IMR-90 (cell line): ENCODE results near the gene CARNS1. TPM values are rescaled to one million over a fixed set of nuclear protein-coding genes. Genes with fewer than 3 reads are reported as not detected.

ENCODE experiments used
- ATAC-seq: fragments of 200-7000 bp; cut with Tn5 transposase; 2 replicates; pipeline ENCODE4 v1.9.1; 2020; ENCODE audit warnings: low read depth, mild to moderate bottlenecking, moderate library complexity
- BruUV-seq: library from RNA; stranded (reverse); fragments of 400-500 nt; replicated peaks from 2 replicates; lab custom pipeline; 2021; lab: Mats Ljungman, UMichigan
- CTCF ChIA-PET: fragments of 300-600 bp; formaldehyde crosslinking; extraction: SDS; loops from one replicate; lab custom pipeline; 2021; ENCODE audit warnings: antibody characterized with exemption; lab: Yijun Ruan, JAX
- POLR2A ChIA-PET: fragments of 300-600 bp; sonication (Branson Sonifier 250); formaldehyde crosslinking; loops from one replicate; lab custom pipeline; 2022; ENCODE audit warnings: antibody characterized with exemption; ENCODE audit not compliant: unreplicated experiment; lab: Charles Lee
- DNase-seq: peaks from one replicate; pipeline ENCODE4 v3.0.0; 2013
- H2AFZ ChIP-seq: replicated peaks from 2 replicates; pipeline ENCODE3; 2013; ENCODE audit warnings: low read length, mild to moderate bottlenecking; ENCODE audit not compliant: poor library complexity
- H2AK5ac ChIP-seq: 2 replicates; pipeline ENCODE4 v1.6.1; 2013; ENCODE audit warnings: low read depth, low read length, inconsistent platforms
- H2AK9ac ChIP-seq: replicated peaks from 2 replicates; pipeline ENCODE3; 2013; ENCODE audit warnings: mild to moderate bottlenecking, low read depth, low read length, moderate library complexity; ENCODE audit not compliant: poor library complexity
- H2BK120ac ChIP-seq: 2 replicates; pipeline ENCODE4 v1.6.1; 2013; ENCODE audit warnings: low read depth, low read length, inconsistent platforms
- H2BK15ac ChIP-seq: 3 replicates; pipeline ENCODE4 v1.6.1; 2013; ENCODE audit warnings: low read depth, low read length, inconsistent platforms
- H2BK20ac ChIP-seq: 2 replicates; pipeline ENCODE4 v1.6.1; 2013; ENCODE audit warnings: low read depth, mild to moderate bottlenecking, inconsistent platforms, low read length, moderate library complexity
- H2BK5ac ChIP-seq: 2 replicates; pipeline ENCODE4 v1.6.1; 2013; ENCODE audit warnings: mild to moderate bottlenecking, low read depth, low read length, inconsistent platforms; ENCODE audit not compliant: poor library complexity, severe bottlenecking
- H3K14ac ChIP-seq: replicated peaks from 2 replicates; pipeline ENCODE4 v1.6.1; 2013; ENCODE audit warnings: low read depth, low read length, inconsistent platforms
- H3K18ac ChIP-seq: 2 replicates; pipeline ENCODE4 v1.6.1; 2013; ENCODE audit warnings: low read depth, low read length, control low read depth
- H3K23ac ChIP-seq: 2 replicates; pipeline ENCODE4 v1.6.1; 2013; ENCODE audit warnings: low read depth, low read length, inconsistent platforms
- H3K27ac ChIP-seq: 2 replicates; pipeline ENCODE4 v1.5.1; 2013; ENCODE audit warnings: mild to moderate bottlenecking, control low read depth, low read length; ENCODE audit not compliant: insufficient read depth
- H3K27me3 ChIP-seq: 2 replicates; pipeline ENCODE4 v1.6.1; 2013; ENCODE audit warnings: low read length; ENCODE audit not compliant: control insufficient read depth, insufficient read depth
- H3K36me3 ChIP-seq: 2 replicates; pipeline ENCODE4 v1.6.1; 2013; ENCODE audit warnings: low read length, mixed read lengths; ENCODE audit not compliant: control insufficient read depth, insufficient read depth
- H3K4ac ChIP-seq: 2 replicates; pipeline ENCODE4 v1.6.1; 2013; ENCODE audit warnings: low read depth, low read length, inconsistent platforms
- H3K4me1 ChIP-seq: 2 replicates; pipeline ENCODE4 v1.6.1; 2013; ENCODE audit warnings: low read length, mixed read lengths; ENCODE audit not compliant: control insufficient read depth, insufficient read depth
- H3K4me2 ChIP-seq: 2 replicates; pipeline ENCODE4 v1.6.1; 2013; ENCODE audit warnings: low read depth, mild to moderate bottlenecking, control low read depth, low read length, moderate library complexity
- H3K4me3 ChIP-seq: 2 replicates; pipeline ENCODE4 v1.5.1; 2013; ENCODE audit warnings: low read depth, mild to moderate bottlenecking, control low read depth, low read length, moderate library complexity; ENCODE audit not compliant: insufficient read depth
- H3K56ac ChIP-seq: 2 replicates; pipeline ENCODE4 v1.6.1; 2013; ENCODE audit warnings: low read length, inconsistent platforms; ENCODE audit not compliant: insufficient read depth; ENCODE audit errors: extremely low read depth
- H3K79me1 ChIP-seq, 2 experiments: 2 replicates each; pipeline ENCODE4 v1.6.1; 2013; ENCODE audit warnings: low read length in 2 of 2, inconsistent platforms in 1 of 2, low read depth in 1 of 2
- H3K9ac ChIP-seq: 2 replicates; pipeline ENCODE4 v1.6.1; 2013; ENCODE audit warnings: low read depth, low read length, control low read depth
- H3K9me1 ChIP-seq: 2 replicates; pipeline ENCODE4 v1.6.1; 2013; ENCODE audit warnings: low read length, inconsistent platforms; ENCODE audit not compliant: insufficient read depth
- H3K9me3 ChIP-seq: 2 replicates; pipeline ENCODE4 v1.6.1; 2013; ENCODE audit warnings: low read length; ENCODE audit not compliant: control insufficient read depth, insufficient read depth
- H4K20me1 ChIP-seq: 2 replicates; pipeline ENCODE4 v1.6.1; 2013; ENCODE audit warnings: low read length, inconsistent platforms; ENCODE audit not compliant: insufficient read depth
- H4K5ac ChIP-seq: 2 replicates; pipeline ENCODE4 v1.6.1; 2013; ENCODE audit warnings: mild to moderate bottlenecking, low read depth, low read length, control low read depth
- H4K8ac ChIP-seq, 2 experiments: 2 replicates each; pipeline ENCODE4 v1.6.1; 2013; ENCODE audit warnings: low read depth in 2 of 2, low read length in 2 of 2, control low read depth in 1 of 2, inconsistent platforms in 1 of 2
- H4K91ac ChIP-seq: 2 replicates; pipeline ENCODE4 v1.6.1; 2013; ENCODE audit warnings: low read depth, low read length, inconsistent platforms; ENCODE audit not compliant: insufficient read depth
- BHLHE40 ChIP-seq: fragments of 150-350 bp; IDR thresholded peaks from 2 replicates; pipeline ENCODE4 v1.6.1; 2016; ENCODE audit warnings: mild to moderate bottlenecking, low read depth, low read length
- CEBPB ChIP-seq: IDR thresholded peaks from 2 replicates; pipeline ENCODE4 v1.6.1; 2012; ENCODE audit warnings: low read depth, low read length, improper control_type of control experiment
- CHD1 ChIP-seq: IDR thresholded peaks from 2 replicates; pipeline ENCODE4 v1.6.1; 2012; ENCODE audit warnings: low read depth, low read length, improper control_type of control experiment
- CTCF ChIP-seq: conservative IDR thresholded peaks from 2 replicates; pipeline ENCODE4 v1.5.1; 2012; ENCODE audit warnings: mild to moderate bottlenecking, low read depth, low read length, improper control_type of control experiment
- ELK1 ChIP-seq: fragments of 150-350 bp; IDR thresholded peaks from 2 replicates; pipeline ENCODE4 v1.6.1; 2016; ENCODE audit warnings: low read depth, mild to moderate bottlenecking, low read length, moderate library complexity, borderline replicate concordance
- FOS ChIP-seq: fragments of 150-350 bp; IDR thresholded peaks from 2 replicates; pipeline ENCODE4 v1.6.1; 2016; ENCODE audit warnings: low read depth, low read length
- MAZ ChIP-seq: IDR thresholded peaks from 2 replicates; pipeline ENCODE4 v1.6.1; 2012; ENCODE audit warnings: low read depth, mild to moderate bottlenecking, low read length, improper control_type of control experiment, moderate library complexity, borderline replicate concordance
- MXI1 ChIP-seq: IDR thresholded peaks from 2 replicates; pipeline ENCODE4 v1.6.1; 2012; ENCODE audit warnings: low read depth, mild to moderate bottlenecking, low read length, moderate library complexity, borderline replicate concordance
- POLR2A ChIP-seq: IDR thresholded peaks from 2 replicates; pipeline ENCODE4 v1.6.1; 2012; ENCODE audit warnings: mild to moderate bottlenecking, low read depth, low read length
- RAD21 ChIP-seq: IDR thresholded peaks from 2 replicates; pipeline ENCODE4 v1.6.1; 2012; ENCODE audit warnings: low read length, improper control_type of control experiment
- RCOR1 ChIP-seq: IDR thresholded peaks from 2 replicates; pipeline ENCODE4 v1.6.1; 2012; ENCODE audit warnings: mild to moderate bottlenecking, low read length, improper control_type of control experiment; ENCODE audit not compliant: insufficient replicate concordance
- RFX5 ChIP-seq: IDR thresholded peaks from 2 replicates; pipeline ENCODE4 v1.8.0; 2012; ENCODE audit warnings: low read depth, mild to moderate bottlenecking, low read length, moderate library complexity
- SMC3 ChIP-seq: fragments of 150-350 bp; IDR thresholded peaks from 2 replicates; pipeline ENCODE4 v1.6.1; 2016; ENCODE audit warnings: low read depth, mild to moderate bottlenecking, antibody characterized with exemption, low read length, moderate library complexity
- USF2 ChIP-seq: fragments of 150-350 bp; IDR thresholded peaks from 2 replicates; pipeline ENCODE4 v1.6.1; 2017; ENCODE audit warnings: mild to moderate bottlenecking, antibody characterized with exemption, low read length, low read depth
- WGBS, 2 experiments: methylation state at CpG; one replicate each; pipeline versions ENCODE4 v1.1.5 to v1.1.7; 2013; ENCODE audit warnings: missing lambda C conversion rate in 2 of 2; ENCODE audit not compliant: insufficient read length in 1 of 2; ENCODE audit errors: extremely low coverage in 2 of 2; 5-methylcytosine and 5-hydroxymethylcytosine counted together
- dilution Hi-C: fragments of 300-500 bp; cut with HindIII; formaldehyde crosslinking; loops from one replicate; pipeline ENCODE4 v1.14.3; 2018; ENCODE audit warnings: low sequenced_read_pairs; ENCODE audit not compliant: unreplicated experiment
- in situ Hi-C: fragments of 300-500 bp; cut with MboI; formaldehyde crosslinking; loops from 3 replicates; pipeline ENCODE4 v1.14.3; 2019; ENCODE audit warnings: low sequenced_read_pairs, inconsistent platforms, mixed read lengths
- intact Hi-C: fragments of 100-400 bp; cut with micrococcal nuclease; formaldehyde crosslinking; loops from 2 replicates; pipeline ENCODE4 v1.10.0; 2022
- polyA plus RNA-seq, 3 experiments: library from polyadenylated mRNA; depleted of rRNA; stranded (reverse); fragments of >200 nt; gene quantifications; 2 replicates each; pipeline ENCODE4 v1.2.3, GENCODE V29; 2012; ENCODE audit warnings: low replicate concordance in 1 of 3
- total RNA-seq: library from RNA; depleted of rRNA; stranded (reverse); fragments of >200 nt; gene quantifications from 2 replicates; pipeline ENCODE4 v1.2.3, GENCODE V29; 2012

Gene CARNS1
- total and polyA plus RNA-seq, 2 of the 4 experiments (the other 2 are of a cell fraction): under 0.01 to 0.32 TPM

- Histone ChIP-seq H4K20me1 (peaks cover 16% of the 10 kb centered on the region), H3K4ac (peak overlapping the region; percentile 96), H4K5ac (0 out of 2 replicates have a peak overlapping the region, but pooled peaks have one; percentile 15), H3K27ac (peak overlapping the region; percentile 49), H3K27me3 (no peaks in the 10 kb centered on the region), H2BK15ac (peak overlapping the region; percentile 84; the same call in 2 of the 3 replicates), H4K8ac (peak overlapping the region; percentile 66 to 82; a peak in 3 of 4 replicates), H2BK120ac (peak overlapping the region; percentile 94), H3K9me1 (peaks cover 19% of the 10 kb centered on the region), H3K9ac (no peak overlapping the region), H3K14ac (no peak overlapping the region), H3K4me3 (no peak overlapping the region), H2AFZ (peak overlapping the region; percentile 81), H3K23ac (peak overlapping the region; percentile 72; the same call in 1 of the 2 replicates), H2AK5ac (peak overlapping the region; percentile 96), H3K9me3 (no peaks in the 10 kb centered on the region), H2AK9ac (peak overlapping the region; percentile 91), H2BK5ac (peak overlapping the region; percentile 17), H3K56ac (no peak overlapping the region), H3K4me2 (no peak overlapping the region), H4K91ac (peak overlapping the region; percentile 95), H3K79me1 (peaks cover 0 to 22% of the 10 kb centered on the region in 2 experiments; a peak in 3 of 4 replicates), H3K18ac (peak overlapping the region; percentile 21; the same call in 1 of the 2 replicates), H2BK20ac (peak overlapping the region; percentile 78; the same call in 1 of the 2 replicates), H3K36me3 (peaks cover 3% of the 10 kb centered on the region; the same call in 1 of the 2 replicates), H3K4me1 (peaks cover 38% of the 10 kb centered on the region)
- POLR2A ChIA-PET: interaction anchor here (0.6 to 1.7 kb wide), 4 partner anchors 17 to 53 kb away, joined by 3 to 11 read pairs (median 8); partner anchors contain the start of gene POLD4
- dilution Hi-C loops: no loop called here
- in situ Hi-C loops: no loop called here
- BruUV-seq: no TSS peak
- ATAC-seq (no peak), DNase-seq (no peak)
- CTCF ChIA-PET: interaction anchor here (0.6 to 7.8 kb wide), 2 partner anchors 22 to 110 kb away, joined by 4 to 128 read pairs; partner anchors contain the start of gene POLD4
- intact Hi-C loops: no loop called here
- 0% methylated on average over 1 of the region's 15 CpGs; no CpG with 5 or more reads in 1 of the 2 experiments for WGBS, 2 experiments
- no peak for TF ChIP-seq FOS
- no peak for TF ChIP-seq MXI1
- no peak for TF ChIP-seq CHD1
- no peak for TF ChIP-seq BHLHE40
- no peak for TF ChIP-seq MAZ
- TF ChIP-seq CEBPB: no peak
- no peak for TF ChIP-seq ELK1
- no peak for TF ChIP-seq RAD21
- TF ChIP-seq CTCF: no peak
- no peak for TF ChIP-seq POLR2A
- TF ChIP-seq USF2: no peak
- TF ChIP-seq RCOR1: no peak
- TF ChIP-seq RFX5: no peak
- TF ChIP-seq SMC3: no peak
Measured at GRCh38 chr11:67375320-67376055, 40.0 kb upstream of the CARNS1 start.
